Airway epithelial cell (primary cell): ENCODE data around the gene BACE2. TPM values are rescaled to one million over a fixed set of nuclear protein-coding genes. Genes with fewer than 3 reads are reported as not detected.

Experiments used
- total RNA-seq: library from RNA; depleted of rRNA; stranded (reverse); fragments of >200 nt; gene quantifications from 2 replicates; pipeline ENCODE4 v1.2.3, GENCODE V29; 2015

The BACE2 gene
- total RNA-seq = 56.5 and 62.4 TPM in 2 replicates

DNA sequence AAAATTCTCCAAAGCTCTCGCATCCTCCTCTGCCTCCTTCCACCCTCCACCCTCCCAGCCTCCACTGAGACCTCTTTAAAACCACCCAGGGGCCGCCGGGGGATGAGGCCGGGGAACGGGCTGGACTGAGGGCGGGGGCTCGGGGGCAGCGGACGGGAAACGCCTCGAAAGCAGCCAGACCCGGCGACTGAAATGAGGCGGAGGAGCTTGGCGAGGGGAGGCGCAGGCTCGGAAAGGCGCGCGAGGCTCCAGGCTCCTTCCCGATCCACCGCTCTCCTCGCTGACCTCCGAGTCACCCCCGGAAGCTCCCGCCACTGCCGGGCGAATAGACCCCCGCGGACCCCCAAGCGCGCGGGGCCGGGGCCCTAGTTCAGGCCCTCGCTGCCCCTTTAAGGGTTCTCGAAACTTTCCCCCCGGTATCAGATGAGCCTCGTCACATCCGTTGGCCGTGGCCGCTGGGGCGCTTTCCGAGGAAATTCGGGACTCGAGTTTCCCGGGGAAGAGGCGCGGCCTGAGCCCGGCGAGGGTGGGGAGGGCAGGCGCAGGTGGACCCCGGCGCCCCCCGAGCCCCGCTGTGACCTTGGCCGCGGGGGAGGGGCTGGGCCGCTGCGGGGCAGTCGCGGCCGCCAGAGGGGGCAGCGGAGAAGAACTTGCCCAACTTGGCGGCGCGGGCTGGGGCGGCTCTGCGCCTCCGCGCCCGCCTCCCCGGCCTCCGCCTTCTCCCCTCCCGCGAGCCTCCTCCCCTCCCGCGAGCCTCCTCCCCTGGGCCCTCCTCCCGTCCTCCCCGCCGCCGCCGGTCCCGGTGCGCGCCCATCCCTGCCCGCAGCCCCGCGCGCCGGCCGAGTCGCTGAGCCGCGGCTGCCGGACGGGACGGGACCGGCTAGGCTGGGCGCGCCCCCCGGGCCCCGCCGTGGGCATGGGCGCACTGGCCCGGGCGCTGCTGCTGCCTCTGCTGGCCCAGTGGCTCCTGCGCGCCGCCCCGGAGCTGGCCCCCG is at the start of gene BACE2:
Gene BACE2 (plus strand): TSS at position 813 of the 995 bp plus-strand sequence. CDS start 104 bp downstream, at position 917.

GRCh38 chr21:41316200-41317062 is 148.5 kb downstream of the BACE2 start, which contains the start of gene FAM3B:
Gene FAM3B, plus strand, starts transcription at chr21:41316801. Its CDS starts 79 bp downstream, at chr21:41316880.

Other genes starting within 250 kb of the BACE2 start
- not detected in 2 replicates for gene FAM3B, start 148.6 kb downstream of the BACE2 start, total RNA-seq
- 0.35 TPM in 1 of 2 replicates, not detected in the other for gene MX2, start 193.9 kb downstream of the BACE2 start, total RNA-seq